Measurements from ENCODE around the gene ZNF804A.

Gene ZNF804A

DNA sequence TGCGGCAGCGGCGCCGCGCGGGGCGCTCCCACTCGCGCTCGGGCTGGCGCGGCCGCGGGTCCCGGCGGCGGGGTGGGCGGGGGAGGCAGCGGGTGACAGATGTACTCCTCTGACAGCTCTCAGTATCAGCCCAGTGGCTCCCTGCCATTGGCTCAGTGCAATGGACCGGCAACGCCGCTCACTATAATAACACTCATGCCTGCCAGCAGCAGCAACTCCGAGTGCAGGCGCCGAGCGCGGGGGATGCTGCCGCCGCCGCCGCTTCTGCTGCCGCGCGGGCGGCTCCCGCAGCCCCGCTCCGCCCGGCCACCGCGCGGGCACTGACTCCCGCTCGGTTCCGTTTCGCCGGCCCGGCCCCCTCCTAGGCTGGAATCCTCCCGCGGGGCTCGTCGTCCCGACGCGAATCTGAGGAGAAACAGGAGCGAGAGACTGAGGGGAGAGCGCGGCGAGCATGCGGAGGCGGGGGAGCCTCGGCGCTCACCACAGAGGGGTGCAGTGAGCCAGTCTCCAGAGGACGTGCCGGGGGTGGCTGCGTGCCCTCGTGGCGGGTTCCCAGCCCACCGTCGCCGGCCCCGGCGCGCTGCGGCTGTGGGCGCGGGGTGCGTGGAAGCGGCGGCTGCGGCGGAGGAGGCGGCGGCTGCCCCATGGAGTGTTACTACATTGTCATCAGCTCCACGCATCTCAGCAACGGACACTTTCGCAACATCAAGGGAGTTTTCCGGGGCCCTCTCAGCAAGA is at the start of gene ZNF804A:
ZNF804A (plus strand) TSS at position 214 of the 738 bp plus-strand sequence; CDS start at position 645, 431 bp downstream.
- no peak for DNase-seq

DNA sequence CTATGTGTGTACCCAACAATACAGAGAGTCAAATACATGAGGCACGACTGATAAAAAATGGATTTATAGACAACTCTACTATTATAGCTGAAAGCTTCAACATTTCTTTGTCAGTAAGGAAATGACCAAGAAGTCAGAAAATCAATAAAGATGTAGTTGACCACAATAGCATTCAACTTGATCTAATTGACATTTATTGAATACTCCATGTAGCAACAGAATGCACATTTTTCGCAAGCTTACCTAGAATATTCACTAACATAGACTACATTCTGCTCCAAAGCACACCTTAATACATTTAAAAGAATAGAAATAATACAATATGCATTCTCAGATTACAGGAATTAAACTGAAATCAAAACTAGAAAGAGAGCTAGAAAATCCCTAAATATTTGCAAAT is 49.2 kb upstream of the ZNF804A start:
- no peak for DNase-seq

DNA sequence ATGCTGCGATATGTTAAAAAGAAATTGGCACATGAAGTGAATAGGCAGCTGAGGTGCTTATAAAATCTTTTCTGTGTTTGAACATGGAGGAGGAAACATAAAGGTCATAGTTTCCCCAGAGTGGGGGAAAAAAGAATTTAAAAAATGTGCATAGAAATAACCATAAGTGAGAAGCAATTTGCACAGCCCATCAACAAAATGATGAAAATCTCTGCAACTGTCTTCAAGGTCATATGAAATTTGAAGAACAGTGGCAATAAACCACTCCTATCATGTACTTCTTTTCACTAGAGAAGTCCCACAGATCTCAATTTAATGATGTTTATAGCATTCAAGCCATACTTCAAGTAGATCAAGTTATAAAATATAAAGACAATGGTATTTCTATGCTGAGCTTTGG is 46.7 kb upstream of the ZNF804A start:
- DNase-seq, result no peak

DNA sequence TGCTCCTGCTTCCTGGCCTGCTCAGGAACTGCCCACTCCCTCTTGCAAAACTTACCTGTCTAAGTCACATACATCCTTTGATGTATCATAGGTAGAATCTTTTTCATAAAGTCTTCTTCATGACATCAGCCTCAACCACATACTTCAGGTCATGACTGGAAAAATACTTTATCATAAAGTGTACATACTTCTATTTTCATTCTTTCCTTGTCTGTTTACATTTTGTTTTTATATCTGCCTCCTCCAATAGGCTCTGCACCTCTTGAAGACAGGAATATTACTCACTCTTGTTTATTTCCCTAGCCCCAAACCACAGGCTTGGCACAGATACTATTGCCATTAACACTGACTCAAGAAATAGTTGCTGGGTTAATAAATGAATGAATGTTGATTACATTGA is 43.6 kb upstream of the ZNF804A start:
- no peak for DNase-seq

DNA sequence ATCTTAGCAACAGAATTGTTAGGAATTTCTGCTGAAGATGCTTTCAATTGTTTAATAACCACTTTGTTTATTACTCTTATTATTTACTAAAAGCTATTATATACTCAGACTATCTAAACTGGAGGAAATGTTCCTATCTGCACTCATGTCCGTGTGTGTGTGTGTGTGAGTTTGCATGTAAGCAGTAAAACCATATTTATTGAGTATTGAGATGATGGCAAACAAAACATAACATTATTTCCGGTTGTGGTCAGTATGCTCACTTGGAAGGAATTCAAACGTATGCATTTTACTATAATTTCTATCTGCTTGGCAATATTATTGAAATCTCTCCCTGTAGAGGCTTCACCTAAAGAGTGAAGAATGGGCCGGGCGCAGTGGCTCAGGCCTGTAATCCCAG is 43.0 kb upstream of the ZNF804A start:
- DNase-seq, result no peak

DNA sequence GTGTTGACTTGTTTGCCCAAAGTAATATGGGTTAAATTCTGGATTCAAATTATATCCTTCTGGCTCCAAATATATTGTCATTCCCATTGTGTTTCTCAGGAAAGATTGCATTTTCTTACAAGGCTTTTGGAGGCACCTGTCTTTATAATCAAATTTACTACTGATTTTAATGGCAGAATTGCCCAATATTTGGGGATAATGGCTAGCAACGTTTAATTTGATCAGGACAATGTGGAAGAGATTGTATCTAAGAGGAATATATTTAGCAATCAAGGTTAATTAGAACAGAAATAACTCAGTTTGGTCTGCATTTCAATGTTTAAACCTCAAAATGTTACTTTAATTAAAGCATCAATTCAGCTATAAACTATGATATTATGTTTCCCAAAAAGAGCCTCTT is 41.7 kb upstream of the ZNF804A start:
- DNase-seq, result no peak

DNA sequence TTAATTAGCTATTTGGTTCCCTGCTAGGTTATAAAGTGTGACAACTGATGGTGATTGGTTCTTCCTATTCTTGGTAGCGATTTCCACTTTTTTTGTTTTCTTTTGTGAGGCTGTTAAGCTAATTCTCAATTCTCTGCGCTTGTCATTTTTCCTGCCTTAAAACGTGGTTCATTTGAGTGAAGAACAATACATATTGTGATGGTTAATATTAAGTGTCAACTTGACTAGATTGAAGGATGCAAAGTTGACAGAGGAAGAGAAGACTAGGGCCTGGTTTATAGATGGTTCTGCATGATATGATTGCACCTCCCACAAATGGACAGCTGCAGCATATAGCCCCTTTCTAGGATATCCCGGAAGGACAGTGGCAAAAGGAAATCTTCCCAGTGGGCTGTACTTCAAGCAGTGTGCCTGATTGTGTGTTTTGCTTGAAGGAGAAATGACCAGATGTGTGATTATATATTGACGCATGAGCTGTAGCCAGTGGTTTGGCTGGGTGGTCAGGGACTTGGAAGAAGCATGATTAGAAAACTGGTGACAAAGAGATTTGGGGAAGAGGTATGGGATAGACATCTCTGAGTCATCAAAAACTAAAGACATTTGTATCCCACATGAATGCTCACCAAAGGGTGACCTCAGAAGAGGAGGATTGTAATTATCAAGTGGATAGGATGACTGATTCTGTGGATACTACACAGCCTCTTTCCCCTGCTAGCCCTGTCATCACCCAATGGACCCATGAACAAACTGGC is 39.4 kb upstream of the ZNF804A start:
- no peak for DNase-seq

DNA sequence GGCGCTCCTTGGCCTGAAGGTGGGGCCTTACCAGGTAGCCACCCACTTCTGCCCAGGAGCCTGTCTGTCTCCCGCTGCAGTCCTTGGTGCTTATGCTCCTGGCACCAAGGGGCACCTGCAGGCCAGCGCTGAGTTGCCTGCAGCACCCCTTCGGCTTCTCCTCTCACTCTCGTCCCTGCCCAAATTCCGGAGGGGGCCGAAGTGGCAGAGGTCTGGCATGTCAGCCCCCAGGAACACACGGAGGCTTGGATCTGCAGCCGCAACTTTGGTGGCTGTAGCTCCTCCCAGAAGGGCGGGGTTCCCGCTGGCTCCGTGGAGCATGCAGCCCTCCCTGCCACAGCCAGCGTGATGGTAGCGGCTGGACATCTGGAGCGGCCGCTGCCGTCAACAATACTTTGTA is 37.7 kb upstream of the ZNF804A start:
- no peak for DNase-seq

DNA sequence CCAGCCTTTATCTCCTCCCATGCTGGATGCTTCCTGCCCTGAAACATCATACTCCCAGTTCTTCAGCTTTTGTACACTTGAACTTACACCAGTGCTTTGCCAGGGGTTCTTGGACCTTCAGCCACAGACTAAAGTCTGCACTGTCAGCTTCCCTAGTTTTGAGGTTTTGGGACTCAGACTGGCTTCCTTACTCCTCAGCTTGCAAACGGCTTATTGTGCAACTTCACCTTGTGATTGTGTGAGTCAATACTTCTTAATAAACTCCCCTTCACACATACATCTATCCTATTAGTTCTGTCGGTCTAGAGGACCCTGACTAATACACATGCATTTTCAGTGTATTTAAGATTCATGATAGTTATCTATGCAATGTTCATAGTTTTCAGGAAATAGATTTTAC is 35.8 kb upstream of the ZNF804A start:
- peak; percentile 76 to 83 for DNase-seq

DNA sequence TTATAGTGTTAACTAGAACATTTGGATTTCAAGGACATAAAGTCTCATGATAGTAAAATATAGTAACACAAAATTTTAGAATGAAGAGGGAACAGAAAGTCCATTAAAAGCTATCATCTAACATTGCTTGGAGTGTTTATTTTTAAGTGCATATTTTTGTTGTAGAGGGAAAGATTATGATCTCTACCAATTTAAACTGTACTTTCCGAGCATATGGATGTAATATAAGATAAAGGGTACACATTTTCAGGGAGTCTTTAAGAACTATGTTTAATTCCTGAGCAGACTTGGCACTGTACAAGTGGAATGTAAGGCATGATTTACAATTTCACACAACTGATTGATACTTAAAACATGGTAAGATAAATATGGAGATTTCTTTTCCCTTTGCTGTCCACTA is 34.2 kb upstream of the ZNF804A start:
- no peak for DNase-seq

DNA sequence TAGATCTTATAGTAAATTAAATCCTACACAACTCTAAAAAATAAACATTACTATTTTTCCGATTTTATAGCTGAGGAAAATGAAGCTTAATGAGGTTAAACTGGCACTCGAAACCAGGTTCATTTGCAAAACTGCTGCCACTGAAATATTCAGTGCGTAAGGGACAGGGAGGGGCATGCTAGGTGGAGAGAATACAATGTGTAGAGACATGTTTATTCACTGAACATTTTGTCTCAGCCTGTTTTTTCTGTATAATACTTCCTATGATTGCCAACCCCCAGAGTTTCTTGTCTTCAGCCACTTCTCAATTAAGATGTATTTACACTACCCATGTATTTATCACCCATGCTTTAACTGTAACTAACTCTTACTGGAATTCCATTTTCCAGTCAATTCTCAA is 31.6 kb upstream of the ZNF804A start:
- no peak for DNase-seq

DNA sequence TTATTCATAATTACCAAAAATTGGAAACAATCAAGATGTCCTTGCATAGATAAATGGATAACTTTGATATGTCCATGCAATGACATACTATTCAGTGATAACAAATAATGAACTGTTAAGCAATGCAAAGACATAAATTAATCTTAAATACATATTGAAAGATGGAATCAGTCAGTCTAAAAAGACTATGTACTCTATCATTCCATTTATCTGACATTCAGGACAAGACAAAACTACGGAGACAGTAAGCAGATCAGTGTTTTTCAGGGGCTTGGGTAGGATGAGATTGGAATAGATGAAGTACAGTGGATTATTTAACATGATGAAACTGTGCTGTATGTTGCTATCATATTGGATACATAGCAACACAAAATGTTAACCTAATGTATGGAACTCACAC is 21.3 kb upstream of the ZNF804A start:
- DNase-seq, result no peak

DNA sequence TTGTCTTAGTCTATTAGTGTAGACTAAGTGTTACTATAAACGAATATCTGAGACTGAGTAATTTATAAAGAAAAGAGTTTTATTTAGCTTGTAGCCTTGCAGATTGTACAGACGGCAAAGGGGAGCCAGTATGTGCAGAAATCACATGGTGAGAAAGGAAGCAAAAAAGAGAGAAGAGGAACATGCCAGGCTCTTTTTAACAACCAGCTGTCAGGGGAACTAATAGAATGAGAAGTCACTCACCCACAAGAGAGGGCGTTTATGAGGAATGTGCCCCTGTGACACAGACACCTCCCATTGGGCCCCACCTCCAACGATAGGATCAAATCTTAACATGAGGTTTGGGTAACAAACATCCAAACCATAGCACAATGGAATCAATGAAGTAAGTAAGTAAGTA is 20.6 kb upstream of the ZNF804A start:
- peak in 1 of 2 experiments; percentile 26 for DNase-seq

DNA sequence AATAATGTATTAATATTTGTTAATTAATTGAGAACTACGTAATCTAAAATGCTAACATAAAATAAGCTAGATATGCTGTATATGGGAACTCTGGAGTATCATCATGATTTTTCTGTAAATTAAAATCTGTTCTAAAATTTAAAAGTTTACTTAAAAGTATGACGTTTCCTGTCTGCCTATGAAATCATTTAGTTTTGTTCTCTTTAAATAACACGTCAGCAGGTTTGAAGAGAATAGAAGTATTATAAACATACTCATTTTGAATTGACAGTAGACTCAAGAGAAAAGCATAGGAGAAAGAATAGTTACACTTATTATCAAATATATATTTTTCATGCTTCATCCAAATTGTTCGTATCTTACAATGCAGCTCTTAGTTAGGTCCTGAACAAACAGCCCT is 19.1 kb upstream of the ZNF804A start:
- DNase-seq, result no peak

DNA sequence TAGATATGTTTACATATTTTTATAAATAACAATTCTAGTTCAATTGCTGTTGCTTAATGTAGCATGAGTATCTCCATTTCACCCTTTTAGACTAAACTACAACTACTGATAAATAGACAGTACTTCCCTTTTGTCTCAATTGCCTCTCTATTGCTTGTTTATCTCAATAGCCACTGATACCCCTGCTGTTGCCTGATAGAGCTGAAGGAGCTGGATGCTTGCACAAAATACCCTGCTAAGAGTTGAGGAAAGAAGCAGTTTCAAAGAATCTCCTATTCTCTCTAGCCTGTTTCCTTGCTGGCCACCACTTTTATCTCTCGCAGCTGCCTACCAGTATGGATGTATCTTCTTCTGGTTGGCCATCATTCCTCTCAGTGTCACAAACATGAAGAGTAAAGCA is 16.9 kb upstream of the ZNF804A start:
- DNase-seq, result no peak

DNA sequence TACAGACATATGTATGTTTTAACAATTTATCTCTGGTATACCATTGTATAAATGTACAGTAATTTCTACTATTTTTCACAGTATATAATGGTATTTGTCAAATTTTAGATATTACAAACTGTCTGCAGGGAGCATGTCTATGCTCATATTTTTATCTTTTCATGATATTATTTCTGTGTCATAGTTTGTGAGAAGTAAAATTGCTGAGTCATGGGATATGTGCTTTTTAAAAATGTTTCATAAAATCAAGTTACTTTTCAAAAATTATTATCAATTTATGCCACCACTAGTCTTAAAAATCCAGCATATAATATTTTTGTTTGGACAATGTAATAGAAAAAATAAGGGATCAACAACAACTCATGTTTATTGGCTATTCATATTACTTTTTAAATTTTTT is 9.1 kb upstream of the ZNF804A start:
- DNase-seq, result no peak

DNA sequence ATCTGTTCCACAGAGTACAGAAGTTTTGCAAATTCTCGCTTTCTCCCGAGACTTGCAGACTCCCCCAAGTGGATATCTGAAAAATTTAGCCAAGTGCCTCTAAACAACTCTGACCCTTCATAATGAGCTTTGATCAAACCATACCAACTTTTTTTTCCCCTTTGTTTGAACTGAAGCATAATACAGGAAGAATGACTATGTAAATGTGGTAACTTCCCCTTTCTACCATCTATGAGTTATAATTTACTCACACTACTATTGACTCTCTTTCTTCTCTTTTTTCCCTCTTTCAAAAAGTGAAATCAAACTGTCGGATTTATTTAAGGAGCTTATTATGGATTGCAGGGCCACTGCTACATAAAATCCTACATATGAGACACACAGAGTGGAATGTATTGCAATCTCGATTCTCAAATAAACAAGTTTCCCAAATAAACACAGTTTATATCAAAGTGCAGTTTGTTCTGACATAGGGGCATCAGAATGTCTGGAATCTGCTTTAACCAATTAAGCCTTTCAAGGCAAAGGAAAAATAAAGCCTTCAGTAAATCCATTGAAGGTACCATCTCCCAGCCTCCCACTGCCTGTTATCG is 1.4 kb upstream of the ZNF804A start:
- peak; percentile 90 for DNase-seq

DNA sequence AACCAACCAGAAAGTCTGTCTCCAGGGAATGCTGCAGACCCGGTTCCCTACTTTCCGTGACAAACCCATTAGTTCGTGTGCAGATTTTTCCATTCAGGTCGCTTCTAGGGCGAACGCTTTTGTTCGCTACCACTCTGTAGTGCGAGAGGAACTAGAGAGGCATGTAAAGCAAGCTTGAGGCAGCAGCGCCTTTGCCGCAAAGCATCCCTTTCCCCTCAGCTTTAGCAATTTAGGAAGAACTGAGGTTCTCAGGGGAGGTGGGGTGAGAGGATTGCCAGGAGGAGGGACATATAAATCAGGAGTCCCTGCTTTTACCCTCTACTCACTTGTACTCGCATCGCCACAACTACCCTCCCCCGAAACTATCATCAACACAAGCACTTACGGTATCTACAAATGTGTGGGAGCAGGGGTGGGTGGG is 748 bp upstream of the ZNF804A start:
- DNase-seq, result no peak

DNA sequence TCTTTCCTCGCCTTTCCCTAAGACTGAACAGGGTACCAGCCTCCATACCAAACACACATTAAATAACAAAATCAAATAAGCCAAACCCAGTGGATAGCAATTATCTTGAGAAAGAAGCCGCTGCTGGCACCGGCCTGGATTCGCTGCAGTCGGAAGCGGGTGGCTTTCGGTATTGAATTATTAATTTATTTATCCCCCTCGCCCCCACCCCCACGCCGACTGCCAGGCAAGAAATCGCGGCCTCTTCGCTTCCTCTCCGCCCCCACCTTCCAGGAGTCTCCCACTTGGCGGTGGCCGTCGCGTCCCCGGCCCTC is 370 bp upstream of the ZNF804A start:
- DNase-seq, result no peak

DNA sequence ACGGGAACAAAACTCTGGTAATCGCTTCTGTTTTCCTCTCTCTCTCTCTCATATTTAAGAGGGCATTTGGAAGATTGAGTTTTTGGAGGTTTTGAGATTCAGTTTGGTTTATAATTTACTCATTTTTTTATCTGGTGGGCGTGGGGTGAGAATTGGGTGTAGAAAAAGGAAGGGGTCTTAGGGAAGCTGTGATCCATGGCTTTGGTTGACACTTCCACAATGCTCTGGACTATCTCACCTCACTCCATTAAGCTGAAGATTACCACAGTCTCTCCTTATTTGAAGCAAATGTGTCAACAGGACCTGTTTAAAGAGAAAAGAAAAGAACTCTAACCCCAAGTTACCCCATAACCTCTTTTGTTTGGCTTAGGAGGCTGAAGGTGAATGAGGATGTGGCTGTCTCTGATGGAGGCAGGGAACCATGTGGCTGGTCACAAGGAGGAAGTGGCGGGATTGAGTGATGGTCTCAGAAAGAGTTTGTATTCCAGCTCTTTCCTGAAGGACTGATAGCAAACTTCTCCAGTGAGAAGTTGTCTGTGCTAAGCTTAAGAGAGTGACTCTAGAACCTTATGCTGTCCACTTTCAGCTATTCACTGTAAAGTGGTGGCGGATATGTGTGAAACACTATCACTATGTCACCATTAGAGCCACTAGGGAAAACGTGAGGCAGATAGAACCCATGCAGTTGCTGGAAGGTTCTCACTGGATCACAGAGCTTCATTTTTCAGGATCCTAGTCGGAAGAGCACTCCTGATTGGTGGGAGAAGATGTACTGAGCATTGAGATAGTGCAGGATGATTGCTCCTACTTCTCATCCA is 934 bp downstream of the ZNF804A start:
- DNase-seq, result no peak

DNA sequence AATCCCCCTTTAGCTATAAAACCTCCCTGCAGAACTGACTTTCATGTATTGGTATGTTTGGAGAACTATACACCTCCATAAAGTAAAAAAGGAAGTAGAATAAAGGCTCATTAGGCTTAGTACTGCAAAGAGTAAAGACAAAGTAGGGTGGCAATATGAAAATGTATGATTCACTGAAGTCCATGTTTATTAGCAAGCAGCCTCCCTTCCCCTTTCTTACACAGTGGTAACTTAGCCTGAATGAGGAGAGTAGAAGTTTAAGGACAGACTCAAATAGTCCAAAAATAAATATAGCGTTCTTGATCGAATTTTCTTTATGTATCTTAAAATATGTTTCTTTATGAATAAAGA is 1.5 kb downstream of the ZNF804A start:
- DNase-seq, result no peak

DNA sequence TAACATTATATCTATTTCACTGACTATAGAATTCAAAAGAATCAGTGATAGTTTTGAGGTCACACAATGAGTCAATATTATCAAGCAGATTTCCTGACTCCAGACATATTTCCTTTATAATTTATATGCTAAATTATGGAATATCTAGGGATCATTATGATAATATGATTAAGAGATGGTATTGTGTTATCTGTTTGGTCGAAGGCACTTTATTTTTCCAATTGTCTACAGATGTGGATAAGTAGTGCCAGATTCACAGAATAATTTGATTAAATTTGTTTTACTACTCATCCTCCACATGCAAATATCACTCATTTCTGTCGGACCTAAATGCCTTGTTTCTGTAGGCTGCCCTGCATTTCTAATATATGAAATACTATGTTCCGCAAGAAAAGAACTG is 4.4 kb downstream of the ZNF804A start:
- no peak for DNase-seq

DNA sequence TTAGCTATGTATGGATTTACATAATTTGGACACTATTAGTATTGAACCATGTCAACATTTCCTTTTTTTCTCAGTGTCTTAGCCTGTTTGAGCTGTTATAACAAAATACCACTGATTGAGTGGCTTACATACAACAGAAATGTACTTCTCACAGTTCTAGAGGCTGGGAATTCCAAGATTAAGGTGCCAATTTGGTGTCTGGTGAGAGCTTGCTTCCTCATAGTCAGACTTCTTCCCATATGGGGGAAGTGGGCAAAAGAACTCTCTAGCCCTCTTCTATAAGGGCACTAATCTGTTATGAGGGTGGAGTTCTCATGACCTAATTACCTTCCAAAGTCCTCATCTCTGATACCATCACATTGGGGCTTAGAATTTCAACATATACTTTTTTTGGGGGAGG is 12.6 kb downstream of the ZNF804A start:
- DNase-seq, result no peak

Measured in AML-193 (cell line).